ENCODE results near the gene TMEM25. TPM values are rescaled to one million over a fixed set of nuclear protein-coding genes. Genes with fewer than 3 reads are reported as not detected.
"Not testable (repeated sequence)": the region's sequence is repeated elsewhere in the genome, so short reads cannot be mapped to it uniquely, and the experiment has no call there.

TMEM25 gene
- total RNA-seq, 1 experiment from 2014 or later, result 22.0 TPM

DNA sequence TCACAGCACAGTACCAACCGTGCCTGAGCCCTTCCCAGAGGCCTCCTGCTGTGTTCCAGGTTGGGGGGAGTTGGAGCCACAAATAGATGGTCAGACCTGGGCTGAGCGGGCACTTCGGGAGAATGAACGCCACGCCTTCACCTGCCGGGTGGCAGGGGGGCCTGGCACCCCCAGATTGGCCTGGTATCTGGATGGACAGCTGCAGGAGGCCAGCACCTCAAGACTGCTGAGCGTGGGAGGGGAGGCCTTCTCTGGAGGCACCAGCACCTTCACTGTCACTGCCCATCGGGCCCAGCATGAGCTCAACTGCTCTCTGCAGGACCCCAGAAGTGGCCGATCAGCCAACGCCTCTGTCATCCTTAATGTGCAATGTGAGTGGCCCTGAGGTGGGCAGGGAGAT lies 1.1 kb downstream of the TMEM25 start:
- no peak for DNase-seq (ENCODE audit: low read depth)

DNA sequence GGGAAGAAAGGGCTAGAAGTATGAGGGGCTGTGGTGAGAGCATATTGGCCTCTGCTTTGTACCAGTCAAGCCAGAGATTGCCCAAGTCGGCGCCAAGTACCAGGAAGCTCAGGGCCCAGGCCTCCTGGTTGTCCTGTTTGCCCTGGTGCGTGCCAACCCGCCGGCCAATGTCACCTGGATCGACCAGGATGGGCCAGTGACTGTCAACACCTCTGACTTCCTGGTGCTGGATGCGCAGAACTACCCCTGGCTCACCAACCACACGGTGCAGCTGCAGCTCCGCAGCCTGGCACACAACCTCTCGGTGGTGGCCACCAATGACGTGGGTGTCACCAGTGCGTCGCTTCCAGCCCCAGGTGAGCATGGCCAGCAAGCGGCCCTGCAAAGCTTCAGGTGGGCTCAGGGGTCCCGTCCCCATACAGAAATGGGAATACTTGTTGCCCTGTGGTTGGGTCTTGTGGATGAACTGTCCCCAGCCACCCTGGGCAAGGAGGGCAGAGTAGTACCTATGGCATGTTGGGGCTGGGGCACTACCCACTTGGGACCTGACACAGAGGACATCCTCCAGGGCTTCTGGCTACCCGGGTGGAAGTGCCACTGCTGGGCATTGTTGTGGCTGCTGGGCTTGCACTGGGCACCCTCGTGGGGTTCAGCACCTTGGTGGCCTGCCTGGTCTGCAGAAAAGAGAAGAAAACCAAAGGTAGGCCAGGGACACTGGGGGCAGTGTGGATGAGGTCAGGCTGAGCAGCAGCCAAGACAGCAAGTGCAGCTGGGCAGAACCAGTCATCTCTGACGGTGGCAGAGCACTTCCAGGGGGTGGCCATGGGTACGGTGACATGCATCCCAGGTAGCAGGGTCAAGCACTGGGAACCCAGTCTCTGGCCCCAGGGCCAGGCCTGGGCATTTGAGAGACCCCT lies 2.1 kb downstream of the TMEM25 start:
- DNase-seq (ENCODE audit: low read depth), result no peak

DNA sequence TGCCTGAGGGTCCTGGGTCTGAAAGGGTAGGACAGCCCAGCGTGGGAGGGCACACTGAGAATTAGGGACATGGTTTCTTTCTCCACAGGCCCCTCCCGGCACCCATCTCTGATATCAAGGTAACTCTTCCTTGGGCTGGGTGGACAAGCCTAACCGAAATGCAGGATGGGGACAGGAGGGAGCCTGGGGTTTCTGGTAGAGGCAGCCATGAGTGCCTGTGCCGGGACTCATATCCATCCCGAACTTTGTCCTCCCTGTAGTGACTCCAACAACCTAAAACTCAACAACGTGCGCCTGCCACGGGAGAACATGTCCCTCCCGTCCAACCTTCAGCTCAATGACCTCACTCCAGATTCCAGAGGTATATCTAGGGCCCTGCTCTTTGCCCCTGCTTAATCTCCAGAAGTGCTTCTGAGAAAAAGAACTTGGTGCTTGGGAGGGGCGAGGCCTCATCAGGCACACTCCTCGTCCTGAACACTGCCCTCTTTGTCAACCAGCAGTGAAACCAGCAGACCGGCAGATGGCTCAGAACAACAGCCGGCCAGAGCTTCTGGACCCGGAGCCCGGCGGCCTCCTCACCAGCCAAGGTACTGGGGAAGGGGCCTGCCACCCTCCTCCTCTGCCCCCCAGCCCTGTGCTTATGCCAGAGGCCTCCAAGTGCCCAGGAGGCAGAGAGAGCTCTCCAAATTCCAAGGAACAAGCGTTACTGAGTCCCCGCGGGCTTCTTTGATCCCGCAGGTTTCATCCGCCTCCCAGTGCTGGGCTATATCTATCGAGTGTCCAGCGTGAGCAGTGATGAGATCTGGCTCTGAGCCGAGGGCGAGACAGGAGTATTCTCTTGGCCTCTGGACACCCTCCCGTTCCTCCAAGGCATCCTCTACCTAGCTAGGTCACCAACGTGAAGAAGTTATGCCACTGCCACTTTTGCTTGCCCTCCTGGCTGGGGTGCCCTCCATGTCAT lies 3.1 kb downstream of the TMEM25 start:
- no peak for DNase-seq (ENCODE audit: low read depth)

DNA sequence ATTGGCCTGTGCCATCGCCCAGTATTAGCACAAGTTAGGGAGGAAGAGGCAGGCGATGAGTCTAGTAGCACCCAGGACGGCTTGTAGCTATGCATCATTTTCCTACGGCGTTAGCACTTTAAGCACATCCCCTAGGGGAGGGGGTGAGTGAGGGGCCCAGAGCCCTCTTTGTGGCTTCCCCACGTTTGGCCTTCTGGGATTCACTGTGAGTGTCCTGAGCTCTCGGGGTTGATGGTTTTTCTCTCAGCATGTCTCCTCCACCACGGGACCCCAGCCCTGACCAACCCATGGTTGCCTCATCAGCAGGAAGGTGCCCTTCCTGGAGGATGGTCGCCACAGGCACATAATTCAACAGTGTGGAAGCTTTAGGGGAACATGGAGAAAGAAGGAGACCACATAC lies 4.3 kb downstream of the TMEM25 start:
- DNase-seq (ENCODE audit: low read depth), result no peak

DNA sequence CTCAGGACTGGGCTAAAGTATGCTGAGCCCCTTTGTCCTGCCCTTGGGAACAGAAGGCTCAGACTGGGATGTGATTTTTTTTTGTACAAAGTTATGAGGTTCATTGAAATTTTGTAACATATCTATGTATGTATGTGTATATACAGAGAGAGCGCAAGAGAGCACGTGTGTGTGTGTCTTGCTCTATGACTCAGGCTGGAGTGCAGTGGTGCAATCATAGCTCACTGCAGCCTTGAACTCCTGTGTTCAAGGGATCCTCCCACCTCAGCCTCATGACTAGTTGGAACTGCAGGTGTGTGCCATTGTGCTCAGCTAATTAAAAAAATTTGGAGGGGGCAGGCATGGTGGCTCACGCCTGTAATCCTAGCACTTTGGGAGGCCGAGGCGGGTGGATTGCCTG lies 5.7 kb downstream of the TMEM25 start:
- no peak for DNase-seq (ENCODE audit: low read depth)

DNA sequence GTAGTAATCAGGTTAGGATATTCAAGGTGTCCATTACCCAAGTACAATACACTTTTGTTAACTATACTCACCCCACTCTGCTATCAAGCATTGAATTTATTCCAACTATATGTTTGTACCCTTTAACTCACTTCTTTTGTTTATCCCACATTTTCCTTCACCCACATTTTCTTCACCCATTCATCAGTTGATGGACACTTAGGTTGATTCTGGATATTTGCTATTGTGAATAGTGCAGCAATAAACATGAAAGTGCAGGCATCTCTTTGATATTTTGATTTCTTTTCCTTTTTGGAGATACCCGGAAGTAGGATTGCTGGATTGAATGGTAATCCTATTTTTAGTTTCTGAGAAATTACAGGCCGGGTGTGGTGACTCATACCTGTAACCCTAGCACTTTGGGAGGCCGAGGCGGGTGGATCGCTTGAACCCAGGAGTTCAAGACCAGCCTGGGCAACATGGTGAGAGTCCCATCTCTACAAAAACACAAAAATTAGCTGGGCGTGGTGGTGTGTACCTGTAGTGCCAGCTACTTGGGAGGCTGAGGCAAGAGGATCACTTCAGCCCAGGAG lies 6.5 kb downstream of the TMEM25 start:
- peak; percentile 40 for DNase-seq (ENCODE audit: low read depth)

DNA sequence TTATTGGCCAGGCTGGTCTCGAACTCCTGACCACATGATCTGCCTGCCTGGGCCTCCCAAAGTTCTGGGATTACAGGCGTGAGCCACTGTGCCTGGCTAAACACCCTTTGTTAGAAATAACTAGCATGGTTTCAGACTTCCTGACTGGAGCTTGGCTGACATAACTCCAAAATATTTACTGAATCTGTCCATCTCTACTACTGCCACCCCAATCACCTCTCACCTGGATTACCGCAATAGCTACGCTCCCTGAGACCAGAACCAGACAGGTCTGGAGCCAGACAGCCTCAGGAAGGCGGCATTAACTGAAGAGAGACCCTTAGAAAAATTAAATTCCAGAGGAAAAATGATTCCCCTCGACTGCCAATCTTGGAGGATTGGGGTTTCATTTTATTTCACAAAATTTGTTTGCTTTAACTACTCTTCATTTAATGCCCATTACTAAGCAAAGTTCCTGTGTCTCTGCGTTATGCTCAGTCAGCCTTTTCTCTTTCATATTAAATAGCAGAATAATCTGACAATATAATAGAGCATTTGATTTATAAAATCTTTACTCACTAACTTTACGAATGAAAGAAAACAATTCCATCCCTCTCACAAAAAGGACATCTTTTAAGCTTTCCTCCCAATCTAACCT lies 13.1 kb downstream of the TMEM25 start:
- DNase-seq (ENCODE audit: low read depth), result no peak

DNA sequence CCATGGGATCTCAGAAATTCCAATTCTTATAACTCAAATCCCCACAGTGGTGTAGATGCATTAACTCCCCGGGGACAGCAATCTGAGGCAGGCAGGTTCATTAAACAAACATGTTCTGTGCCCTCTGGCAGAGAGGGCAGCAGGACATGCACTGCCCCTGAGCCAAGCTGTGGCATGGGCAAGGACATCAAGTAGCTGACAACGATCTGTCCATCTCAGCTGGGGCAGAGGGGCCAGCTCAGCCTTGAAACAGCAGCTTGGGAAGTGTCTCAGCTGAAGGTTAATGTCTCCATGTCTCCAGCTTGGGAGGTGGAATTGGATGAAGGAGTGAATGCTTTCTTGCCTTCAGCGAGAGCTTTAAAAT lies 13.6 kb downstream of the TMEM25 start:
- no peak for DNase-seq (ENCODE audit: low read depth)

DNA sequence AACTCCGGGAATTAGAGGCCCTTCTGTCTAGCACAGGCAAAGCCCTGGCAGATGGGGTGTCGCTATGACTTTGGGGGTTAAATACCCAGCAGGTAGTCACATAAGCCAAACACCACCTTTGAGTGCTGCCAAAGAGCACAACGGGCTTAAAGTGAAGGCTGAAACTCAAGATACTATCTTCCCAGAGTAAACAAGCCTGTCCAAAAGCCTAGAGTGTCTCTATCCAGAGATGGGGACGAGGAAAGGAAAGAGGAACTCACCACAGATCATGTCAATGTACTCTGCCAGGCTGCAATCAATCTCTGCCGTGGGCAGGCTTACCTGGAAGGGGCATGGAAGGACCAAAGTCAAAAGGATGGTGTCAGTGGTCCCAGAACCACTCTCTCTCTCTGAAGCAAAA lies 14.5 kb downstream of the TMEM25 start:
- no peak for DNase-seq (ENCODE audit: low read depth)

DNA sequence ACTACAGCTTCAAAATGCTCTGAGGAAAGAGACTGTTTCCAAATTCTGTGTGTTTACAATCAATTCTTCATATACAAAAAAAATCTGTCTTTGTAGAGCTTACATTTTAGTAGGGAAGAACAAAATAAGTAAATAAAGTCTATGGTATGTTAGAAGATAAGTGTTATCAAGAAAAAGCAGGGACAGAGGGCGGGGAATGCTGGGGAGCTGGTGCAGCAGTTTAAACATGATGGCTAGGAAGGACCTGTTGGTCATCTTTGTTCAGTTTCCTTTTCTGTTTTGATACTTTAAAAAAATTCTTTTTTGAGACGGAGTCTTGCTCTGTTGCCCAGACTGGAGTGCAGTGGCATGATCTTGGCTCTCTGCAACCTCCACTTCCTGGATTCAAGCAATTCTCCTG lies 16.1 kb downstream of the TMEM25 start:
- DNase-seq (ENCODE audit: low read depth), result no peak

DNA sequence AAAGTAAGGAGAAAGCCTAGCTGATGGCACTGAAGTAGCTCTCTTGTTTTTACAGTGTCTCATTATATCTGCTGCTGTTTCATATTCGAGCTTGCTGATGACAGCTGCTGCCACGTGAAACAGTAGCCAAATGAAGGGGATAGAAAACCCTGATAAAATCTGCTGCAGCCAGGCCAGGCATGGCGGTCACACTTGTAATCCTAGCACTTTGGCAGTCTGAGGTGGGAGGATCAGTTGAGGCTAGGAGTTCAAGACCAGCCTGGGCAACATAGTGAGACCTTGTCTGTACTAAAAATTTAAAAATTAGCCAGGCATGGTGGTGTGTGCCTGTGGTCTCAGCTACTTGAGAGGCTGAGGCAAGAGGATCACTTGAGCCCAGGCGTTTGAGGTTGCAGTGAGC lies 21.3 kb downstream of the TMEM25 start:
- no peak for DNase-seq (ENCODE audit: low read depth)

DNA sequence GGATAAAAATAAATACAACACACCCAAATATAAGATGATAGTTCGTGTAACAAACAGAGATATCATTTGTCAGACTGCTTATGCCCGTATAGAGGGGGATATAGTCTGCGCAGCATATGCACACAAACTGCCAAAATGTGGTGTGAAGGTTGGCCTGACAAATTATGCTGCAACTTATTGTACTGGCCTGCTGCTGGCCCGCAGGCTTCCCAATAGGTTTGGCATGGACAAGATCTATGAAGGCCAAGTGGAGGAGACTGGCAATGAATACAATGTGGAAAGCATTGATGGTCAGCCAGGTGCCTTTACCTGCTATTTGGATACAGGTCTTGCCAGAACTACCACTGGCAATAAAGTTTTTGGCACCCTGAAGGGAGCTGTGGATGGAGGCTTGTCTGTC lies 29.8 kb downstream of the TMEM25 start:
- no peak for DNase-seq (ENCODE audit: low read depth)

DNA sequence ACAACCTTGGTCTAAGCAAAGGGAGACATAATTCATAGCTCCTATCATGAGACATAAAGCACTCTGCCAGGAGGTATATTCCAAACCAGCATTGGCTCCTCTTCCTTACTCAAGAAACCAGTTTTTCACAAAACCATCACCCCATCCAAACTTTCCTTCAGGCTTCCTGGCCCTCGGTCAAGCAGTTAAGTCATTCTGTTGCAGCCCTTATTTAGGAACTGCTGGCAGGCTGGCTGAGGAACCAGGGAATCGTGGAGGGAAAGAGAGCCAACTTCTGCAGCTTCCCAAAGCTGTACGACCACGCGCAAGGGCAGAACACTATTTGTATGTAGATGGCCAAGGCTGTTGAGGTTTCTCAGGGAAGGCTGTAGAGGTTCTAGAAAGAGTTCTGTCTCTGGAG lies 34.1 kb downstream of the TMEM25 start:
- DNase-seq (ENCODE audit: low read depth), result peak; percentile 11

DNA sequence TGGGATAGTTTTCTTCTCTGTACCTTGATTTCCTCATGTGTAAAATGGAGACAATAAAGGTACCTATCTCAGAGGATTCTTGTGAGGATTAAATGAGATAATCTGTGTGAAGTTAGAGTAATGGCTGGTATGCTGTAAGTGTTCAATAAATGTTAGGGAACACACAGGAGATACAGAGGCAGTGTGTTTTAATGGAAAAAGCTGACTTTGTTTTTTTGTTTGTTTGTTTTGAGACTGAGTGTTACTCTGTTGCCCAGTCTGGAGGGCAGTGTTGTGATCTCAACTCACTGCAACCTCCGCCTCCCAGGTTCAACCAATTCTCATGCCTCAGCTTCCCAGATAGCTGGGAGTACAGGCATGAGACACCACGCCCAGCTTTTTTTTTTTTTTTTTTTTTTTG lies 38.7 kb downstream of the TMEM25 start:
- no peak for DNase-seq (ENCODE audit: low read depth)

DNA sequence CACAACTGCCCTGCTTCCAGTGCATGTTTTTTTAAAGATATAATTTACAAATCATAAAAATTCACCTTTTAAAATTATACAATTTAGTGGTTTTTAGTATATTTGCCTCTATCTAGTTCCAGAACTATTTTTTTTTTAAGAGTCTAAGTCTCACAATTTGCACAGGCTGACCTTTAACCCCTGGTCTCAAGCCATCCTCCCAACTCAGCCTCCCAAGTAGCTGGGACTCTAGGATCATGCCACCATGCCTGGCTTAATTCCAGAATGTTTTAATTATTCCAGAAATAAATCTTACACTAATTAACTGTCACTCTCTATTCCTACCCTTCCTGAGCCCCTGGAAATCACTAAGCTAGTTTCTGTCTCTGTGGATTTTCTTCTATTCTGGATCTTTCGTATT lies 39.8 kb downstream of the TMEM25 start:
- DNase-seq (ENCODE audit: low read depth), result no peak

DNA sequence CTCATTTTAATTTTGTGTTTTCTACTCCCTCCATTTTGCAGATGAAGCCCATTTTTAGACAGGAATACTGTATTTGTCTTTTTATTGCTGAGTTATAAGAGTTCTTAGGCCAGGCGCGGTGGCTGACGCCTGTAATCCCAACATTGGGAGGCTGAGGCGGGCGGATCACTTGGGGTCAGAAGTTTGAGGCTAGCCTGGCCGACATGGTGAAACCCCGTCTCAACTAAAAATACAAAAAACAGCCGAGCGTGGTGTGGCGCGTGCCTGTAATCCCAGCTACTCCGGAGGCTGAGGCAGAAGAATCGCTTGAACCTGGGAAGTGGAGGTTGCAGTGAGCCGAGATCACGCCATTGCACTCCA lies 40.7 kb downstream of the TMEM25 start:
- peak; percentile 22 for DNase-seq (ENCODE audit: low read depth)

DNA sequence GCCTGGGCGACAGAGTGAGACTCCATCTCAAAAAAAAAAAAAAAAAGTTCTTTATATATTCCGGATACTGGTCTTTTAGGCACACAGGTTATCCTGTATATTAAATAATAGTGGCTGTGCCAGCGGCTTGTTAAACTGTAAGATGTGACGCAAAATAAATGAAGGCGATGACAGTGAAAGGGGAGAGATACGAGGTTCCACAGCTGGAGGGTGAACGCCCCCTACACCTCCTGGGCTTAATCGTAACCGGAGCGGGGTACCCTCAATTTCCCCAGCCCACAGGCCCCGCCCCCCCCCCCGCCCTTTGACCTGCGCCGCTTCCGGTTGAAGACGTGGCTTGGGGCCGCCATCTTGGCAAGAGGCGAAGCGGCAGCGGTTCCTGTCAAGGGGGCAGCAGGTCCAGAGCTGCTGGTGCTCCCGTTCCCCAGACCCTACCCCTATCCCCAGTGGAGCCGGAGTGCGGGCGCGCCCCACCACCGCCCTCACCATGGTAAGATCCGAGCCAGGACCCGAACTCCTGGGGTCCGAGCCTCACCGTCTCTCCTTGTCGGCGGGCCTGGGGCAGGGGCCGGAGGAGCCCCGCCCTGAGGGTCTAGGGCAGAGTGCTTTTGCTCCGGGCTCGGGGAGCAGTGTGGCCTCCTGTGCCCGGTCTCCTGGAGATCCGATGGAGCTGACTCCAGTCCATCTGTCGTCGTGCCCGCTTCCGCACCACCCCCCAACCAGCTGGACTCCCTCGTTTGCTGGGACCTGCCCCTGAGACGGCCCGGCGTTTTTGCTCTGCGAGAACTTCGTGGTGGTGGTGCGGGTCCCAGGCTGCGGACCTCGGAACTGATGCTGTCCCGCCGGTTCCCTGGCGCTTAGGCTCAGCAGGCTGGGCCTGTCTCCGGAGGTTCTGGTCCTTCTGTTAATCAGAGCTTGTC lies 41.3 kb downstream of the TMEM25 start, which contains the start of gene ARCN1:
ARCN1 (plus strand) TSS at position 349 of the 920 bp plus-strand sequence; CDS start at position 488, 139 bp downstream.
- peak; percentile 71 for DNase-seq (ENCODE audit: low read depth)

DNA sequence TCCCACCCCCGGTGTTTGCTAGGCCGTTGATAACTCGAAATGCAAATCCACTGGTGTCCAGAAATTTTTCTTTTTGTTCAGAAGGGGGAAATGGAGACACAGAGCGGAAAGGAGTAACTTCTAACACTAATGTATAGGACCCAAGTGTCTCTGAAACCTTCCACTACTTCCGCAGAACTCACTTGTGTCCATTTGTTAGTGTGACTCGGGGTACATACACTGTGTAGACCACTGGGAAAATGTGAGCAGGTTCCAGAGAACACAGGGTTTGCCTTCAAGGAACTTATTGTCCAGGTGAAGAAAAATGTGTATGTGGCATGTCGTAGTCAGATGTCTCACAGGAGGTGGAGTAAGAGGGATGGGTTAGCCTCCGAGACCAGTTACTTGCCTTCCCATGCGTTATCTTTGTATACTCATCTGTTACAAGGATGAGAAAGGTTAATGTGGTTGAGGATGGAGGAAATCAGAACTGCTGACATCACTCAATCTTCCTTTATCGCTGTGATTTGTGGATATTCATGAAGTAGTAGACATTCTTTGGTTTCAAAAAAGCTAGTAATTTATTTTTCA lies 42.1 kb downstream of the TMEM25 start:
- DNase-seq (ENCODE audit: low read depth), result peak; percentile 67

DNA sequence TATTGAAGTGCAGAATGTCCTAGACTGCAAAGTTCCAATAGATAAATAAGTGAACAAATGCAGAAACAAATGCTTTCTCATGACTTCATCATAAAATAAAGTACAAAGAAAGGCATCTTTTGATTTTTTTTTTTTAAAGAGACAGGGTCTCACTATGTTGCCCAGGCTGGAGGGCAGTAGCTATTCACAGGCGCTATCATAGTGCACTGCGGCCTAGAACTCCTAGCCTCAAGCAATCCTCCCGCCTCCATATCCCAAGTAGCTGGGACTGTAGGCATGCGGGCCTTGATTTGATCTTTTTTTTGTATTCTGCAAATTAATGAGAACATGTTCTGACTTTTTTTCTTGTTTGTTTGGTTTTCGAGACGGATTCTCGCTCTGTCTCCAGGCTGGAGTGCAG lies 43.6 kb downstream of the TMEM25 start:
- DNase-seq (ENCODE audit: low read depth), result no peak

DNA sequence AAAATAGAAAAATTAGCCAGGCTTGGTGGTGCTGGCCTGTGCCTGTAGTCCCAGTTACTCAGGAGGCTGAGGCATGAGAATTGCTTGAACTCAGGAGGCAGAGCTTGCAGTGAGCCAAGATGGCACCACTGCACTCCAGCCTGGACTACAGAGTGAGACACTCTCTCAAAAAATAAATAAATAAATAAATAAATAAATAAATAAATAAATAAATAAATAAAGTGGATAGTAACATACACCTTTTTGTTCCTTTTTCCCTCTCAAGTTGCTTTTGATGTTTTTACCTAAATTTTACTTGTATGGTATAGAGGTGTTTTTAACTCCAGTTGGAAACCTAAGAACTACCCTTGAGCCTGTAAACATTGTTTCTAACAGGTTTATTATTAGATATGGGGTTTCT lies 47.0 kb downstream of the TMEM25 start:
- not testable (repeated sequence) for DNase-seq (ENCODE audit: low read depth)
